ENCODE measurements around the gene GNAL.

GNAL gene

DNA sequence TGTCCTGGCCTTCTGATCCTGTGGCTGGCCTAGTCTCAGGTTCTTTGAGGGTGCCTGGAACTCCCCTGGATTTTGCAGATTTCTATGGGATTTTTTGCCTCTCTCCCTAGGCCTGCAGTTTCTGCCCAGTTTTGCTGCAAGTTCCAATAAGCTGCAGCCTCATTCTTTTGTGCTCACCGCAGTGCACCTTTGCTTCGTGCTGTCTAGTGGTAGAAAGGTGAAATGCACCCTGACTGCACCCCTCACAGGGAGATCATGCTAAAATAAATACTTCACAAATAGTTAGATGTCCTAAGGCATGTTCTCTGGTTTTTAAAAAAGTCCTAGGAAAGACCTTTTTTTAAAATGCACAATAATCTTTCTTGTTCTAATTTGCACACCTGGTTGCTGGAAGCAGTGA lies 72.5 kb downstream of the GNAL start:
- no peak for DNase-seq (ENCODE audit: low read depth, low spot score)

DNA sequence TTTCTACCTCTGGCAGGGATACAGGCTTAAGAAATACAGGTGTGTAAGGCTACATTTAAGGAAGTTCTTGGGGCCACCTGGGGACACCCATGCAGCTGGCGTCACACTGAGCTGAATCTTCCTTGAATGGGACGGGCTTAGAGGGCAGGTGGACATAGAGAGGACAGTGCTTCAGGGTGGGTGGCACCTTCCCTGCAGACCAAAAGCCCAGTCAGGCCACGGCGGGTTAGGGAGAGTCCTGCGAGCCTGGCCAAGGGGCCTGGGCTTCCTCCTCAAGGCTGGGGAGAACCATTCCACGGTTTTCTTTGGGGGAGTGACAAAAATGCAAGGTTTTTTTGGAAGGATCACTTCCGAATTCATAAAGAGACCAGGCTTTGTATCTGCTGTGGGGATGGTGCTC lies 73.4 kb downstream of the GNAL start:
- no peak for DNase-seq (ENCODE audit: low read depth, low spot score)

DNA sequence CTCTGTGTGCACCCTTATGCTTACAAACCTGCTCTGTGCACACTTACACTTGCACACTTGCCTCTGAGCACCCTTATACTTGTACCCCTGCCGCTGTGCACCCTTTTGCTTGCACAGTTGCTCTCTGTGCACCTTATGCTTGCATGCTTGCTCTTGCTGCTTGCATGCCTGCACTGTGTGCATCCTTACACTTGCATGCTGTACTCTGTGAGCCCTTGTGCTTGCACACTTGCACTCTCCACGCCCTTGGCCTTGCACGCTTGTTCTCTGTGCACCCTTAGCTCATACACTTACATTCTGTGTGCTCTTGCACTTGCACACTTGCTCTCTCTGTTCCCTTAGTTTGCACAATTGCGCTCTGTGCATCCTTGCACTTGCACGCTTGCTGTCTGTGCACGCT lies 78.3 kb downstream of the GNAL start:
- DNase-seq (ENCODE audit: low read depth, low spot score) = no peak

GRCh38 chr18:11767935-11768334 lies 78.9 kb downstream of the GNAL start:
- no peak for DNase-seq (ENCODE audit: low read depth, low spot score)

DNA sequence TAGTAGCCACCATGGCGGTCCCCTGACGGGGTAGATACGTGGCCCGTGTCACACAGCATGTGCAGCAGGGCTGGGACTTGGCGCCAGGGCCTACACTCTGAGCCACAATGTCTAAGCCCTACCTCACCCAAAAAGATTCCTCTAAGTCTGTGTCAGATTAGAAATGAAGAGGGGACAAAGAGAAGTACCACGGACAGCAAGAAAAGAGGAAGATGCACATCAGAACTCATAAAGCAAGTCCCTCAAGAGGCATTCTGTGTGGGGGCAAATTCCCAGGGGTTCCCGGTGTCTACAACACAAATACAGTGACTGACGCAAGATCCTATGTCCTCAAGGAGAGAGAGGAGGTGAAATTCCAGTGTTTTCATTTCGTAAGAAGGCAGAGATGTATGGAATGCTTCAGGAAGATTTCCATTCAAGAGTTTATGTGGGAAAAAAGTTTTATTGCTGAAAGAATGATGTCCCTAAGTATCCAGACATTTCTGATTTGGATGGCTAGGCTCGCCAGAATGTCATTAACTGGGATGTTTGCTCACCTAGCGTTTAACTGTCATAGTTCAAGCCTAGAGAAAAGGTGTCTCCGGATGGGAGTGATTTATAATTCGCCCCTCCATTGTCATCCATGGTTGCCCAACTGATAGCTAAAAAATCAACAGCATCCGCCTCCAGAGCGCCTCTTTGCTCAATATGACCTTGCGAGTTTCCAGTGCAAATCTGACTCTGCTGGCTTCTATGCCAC lies 86.5 kb downstream of the GNAL start:
- DNase-seq (ENCODE audit: low read depth, low spot score) = no peak

DNA sequence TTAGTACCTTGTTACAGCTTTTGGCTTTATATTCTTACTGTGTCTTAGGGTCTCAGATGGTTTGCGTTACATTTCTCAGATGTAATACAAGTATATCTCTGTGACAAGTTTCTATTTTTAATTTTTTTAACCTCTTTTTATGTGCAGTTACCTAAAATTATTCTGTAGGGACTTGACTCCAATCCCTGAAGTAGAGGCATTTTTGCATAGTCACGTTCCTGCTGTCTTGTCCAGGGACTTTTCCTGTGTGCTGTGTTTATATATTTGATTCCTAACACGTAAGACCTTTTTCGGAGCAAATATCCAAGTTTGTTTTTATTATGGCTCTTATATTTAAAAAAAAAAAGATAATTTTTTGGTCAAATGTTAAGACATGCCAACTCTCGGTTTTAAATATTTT lies 91.0 kb downstream of the GNAL start:
- DNase-seq (ENCODE audit: low read depth, low spot score) = no peak

DNA sequence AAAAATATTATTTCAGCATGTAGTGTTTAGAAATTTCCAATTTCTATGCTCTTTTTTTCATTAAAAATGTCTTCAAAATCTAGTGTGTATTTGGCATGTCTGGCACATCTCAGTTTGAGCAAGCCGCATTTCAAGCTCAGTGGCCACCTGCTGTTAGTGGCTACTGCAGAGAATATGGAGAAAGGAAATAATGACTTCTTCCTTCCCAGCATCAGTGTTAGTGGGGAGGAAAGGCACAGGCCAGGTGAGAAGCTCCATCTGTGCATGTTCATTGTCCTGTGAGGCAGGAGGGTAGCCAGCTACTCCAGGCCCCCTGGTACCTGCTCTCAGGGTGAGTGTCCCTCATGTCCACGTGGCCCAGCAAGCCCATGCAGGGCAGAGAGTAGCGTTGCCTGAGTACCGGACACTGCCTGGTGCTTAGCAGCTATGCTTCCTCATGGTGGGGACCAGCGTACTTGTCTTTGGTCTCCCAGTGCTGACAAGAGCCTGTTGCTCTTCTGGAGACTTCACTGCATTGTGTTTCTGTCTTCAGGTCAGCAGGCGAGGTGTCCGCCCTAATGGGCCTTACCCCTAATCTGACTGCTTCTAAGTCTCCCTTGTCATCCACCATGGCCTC lies 94.8 kb downstream of the GNAL start:
- DNase-seq (ENCODE audit: low read depth, low spot score) = no peak

GRCh38 chr18:11784674-11785304 lies 95.7 kb downstream of the GNAL start:
- no peak for DNase-seq (ENCODE audit: low read depth, low spot score)

GRCh38 chr18:11785444-11786055 lies 96.5 kb downstream of the GNAL start:
- DNase-seq (ENCODE audit: low read depth, low spot score) = no peak

- DNase-seq (ENCODE audit: low read depth, low spot score) = no peak
Measured at GRCh38 chr18:11789716-11790510, 100.8 kb downstream of the GNAL start.

DNA sequence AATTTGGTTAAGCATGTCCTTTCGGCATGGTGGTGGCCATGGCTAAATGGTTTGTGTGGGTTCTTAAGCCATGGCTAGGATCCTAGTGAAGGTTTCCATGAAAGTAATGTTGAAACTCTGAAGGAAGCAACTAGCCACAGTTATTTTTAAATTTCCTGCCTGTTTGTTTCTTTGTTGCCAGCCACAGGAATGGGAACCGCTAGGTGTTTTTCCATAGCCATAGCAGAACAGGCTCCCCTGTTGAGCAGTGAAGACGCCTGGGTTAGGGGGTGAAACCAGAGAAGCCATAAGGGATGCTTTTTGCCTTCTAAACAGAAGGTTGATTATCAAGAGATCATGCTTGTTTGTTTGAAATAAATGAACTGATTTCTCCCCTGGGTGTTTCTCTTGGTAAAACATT lies 102.1 kb downstream of the GNAL start:
- DNase-seq (ENCODE audit: low read depth, low spot score) = no peak

DNA sequence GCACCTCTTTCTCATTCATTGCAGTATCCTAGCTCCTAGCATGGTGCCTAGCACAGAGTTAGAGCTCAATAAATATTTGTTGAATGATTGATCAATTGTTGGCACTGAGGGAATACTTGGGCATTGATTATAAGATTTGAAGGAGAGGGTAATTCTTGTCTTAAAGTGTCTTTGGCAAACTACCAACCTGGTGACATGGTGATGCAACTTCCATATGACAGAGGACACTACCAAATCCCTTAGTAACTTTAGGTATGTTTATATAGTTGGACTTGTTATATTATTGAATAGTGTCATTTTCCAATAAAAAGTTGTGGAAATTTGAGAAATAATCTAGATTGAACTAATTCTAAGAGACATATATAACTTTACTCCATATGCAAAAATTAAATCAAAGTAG lies 103.6 kb downstream of the GNAL start:
- DNase-seq (ENCODE audit: low read depth, low spot score) = no peak

DNA sequence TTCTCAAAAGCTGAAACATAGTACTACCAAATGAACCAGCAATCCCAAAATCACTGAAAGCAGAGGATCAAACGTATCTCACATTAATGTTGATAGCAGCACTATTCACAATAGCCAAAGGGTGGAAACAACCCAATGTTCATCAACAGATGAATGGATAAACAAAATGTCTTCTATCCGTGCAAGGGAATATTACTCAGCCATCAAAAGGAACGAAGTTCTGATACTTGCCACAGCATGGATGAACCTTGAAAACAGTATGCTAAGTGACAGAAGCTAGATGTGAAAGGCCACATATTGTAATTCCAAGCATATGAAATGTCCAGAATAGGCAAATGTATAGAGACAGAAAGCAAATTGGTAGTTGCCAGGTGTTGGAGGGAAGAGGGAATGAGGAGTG lies 105.1 kb downstream of the GNAL start:
- DNase-seq (ENCODE audit: low read depth, low spot score) = no peak

DNA sequence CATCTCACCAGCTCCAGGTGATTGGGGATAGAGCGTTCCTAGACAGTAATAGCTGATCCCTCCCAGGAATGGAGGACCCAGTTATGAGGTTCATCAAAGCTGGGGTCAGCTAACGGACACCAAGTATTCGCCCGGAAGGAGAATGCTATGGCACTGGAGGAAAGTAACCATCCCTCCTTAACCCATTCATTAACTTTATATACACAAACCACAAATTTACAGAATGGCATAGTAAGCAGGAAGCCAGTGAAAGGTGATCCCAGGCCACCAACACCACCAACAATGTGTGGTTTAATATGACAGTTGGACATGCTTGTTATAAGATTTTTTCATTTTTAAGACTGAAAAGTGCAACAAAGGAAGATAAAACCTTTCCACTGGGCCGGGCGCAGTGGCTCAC lies 106.9 kb downstream of the GNAL start:
- no peak for DNase-seq (ENCODE audit: low read depth, low spot score)

GRCh38 chr18:11798271-11798670 lies 109.2 kb downstream of the GNAL start:
- no peak for DNase-seq (ENCODE audit: low read depth, low spot score)

DNA sequence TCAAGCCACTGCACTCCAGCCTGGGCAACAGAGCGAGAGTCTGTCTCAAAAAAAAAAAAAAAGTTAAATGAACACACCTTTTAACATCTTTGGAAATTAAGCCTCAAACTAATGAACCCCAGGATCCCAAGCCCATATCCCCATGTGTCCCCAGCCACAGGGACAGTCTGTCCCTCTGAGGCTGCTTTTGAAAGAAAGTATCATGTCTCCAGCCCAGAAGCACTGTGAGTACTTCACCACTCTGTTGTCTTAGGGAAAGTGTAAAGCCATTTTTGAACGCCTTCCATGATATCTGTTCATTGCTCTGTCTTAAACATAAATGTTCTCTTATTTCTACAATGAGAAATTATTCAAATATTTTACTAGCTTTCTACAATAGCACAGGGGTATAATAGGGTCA lies 110.0 kb downstream of the GNAL start:
- no peak for DNase-seq (ENCODE audit: low read depth, low spot score)

GRCh38 chr18:11800566-11801334 lies 111.7 kb downstream of the GNAL start:
- no peak for DNase-seq (ENCODE audit: low read depth, low spot score)

GRCh38 chr18:11801573-11801972 lies 112.5 kb downstream of the GNAL start:
- DNase-seq (ENCODE audit: low read depth, low spot score) = no peak

DNA sequence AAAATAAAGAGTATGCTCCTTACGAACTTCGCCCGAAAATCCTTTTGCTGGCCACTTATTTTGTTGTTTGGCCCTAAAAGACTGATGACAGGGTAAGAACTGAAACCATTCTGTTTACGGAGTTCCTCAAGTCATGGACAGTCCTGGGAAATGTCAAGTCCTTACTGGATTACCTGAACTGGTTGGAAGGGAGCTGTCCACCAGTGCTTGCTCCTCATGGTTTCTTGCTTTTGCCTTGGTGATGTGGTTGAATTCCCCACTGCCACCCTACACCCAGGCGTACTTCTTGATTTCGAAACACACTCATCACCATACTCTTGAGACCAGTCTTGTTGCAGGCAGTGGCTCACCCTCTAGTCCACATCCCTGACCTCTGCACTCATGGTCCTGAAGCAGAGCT lies 113.1 kb downstream of the GNAL start:
- DNase-seq (ENCODE audit: low read depth, low spot score) = no peak

GRCh38 chr18:11802586-11802985 lies 113.5 kb downstream of the GNAL start:
- no peak for DNase-seq (ENCODE audit: low read depth, low spot score)

DNA sequence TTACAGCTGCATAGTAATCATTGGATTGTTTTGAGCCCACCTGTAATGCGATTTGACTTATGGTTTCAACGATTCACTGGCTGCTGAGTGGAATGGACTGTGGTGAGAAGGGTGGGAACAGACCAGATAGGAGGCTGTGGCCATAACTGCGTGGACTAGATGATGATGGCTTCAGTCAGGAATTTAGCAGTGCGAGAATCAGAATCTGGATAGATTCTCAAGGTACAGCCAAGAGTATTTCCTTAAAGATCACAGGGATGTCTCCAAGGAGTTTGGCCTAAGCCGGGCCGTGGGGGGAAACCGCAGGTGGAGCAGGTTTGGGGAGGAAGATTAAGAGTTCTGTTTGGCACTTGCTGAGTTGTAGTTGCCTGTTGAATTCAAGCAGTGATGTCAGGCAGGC lies 118.2 kb downstream of the GNAL start:
- DNase-seq (ENCODE audit: low read depth, low spot score) = no peak

All from activated naive CD8-positive, alpha-beta T cell treated with anti-CD3 and anti-CD28 coated beads, Interleukin-2, amount 50 U/mL, for 16 hours (primary cell).